ENCODE results near the gene GRIK2. TPM values are rescaled to one million over a fixed set of nuclear protein-coding genes. Genes with fewer than 3 reads are reported as not detected.

The GRIK2 gene
- total RNA-seq, 1 experiment from 2014 or later, result 0.29 TPM

GRCh38 chr6:102015431-102015830 is 621.9 kb downstream of the GRIK2 start:
- ChIA-PET CTCF (no interaction called here), POLR2A (no interaction called here)
- Mint-ChIP-seq H3K9me3 (ENCODE audit: unreplicated experiment) (no peaks in the 10 kb centered on the region), H3K27ac (ENCODE audit: unreplicated experiment) (no peak overlapping the region), H3K4me1 (ENCODE audit: low read depth, unreplicated experiment) (no peaks in the 10 kb centered on the region), H3K27me3 (ENCODE audit: insufficient read depth, unreplicated experiment) (no peaks in the 10 kb centered on the region), H3K4me3 (ENCODE audit: unreplicated experiment) (no peak overlapping the region), H3K36me3 (ENCODE audit: insufficient read depth, unreplicated experiment) (no peaks in the 10 kb centered on the region)
- no peaks in the 10 kb centered on the region for H3K36me3 ChIP-seq (ENCODE audit: control insufficient read depth, insufficient read depth, low read length)
- H3K4me1 ChIP-seq, result no peaks in the 10 kb centered on the region
- DNase-seq, result peak in 1 of 2 experiments; percentile 17
- H3K27me3 ChIP-seq (replicated peaks; ENCODE audit: control insufficient read depth, insufficient read depth, low read length), result no peaks in the 10 kb centered on the region
- BruUV-seq (replicated peaks), result no TSS peak
- no peak overlapping the region for H3K4me3 ChIP-seq (ENCODE audit: low read depth, low read length)
- intact Hi-C loops (cut with micrococcal nuclease; ENCODE audit: unreplicated experiment), result loop anchor here (5.0 kb wide), 1 partner anchor 73 kb away; no protein-coding TSS in a partner anchor
- no peak for TF ChIP-seq CTCF (IDR thresholded peaks at IDR 0.05; ENCODE audit: insufficient read depth in 1 of 2, low read depth in 1 of 2, low read length in 1 of 2, severe bottlenecking in 1 of 2, unreplicated experiment in 1 of 2)
- no peaks in the 10 kb centered on the region for H3K9me3 ChIP-seq

DNA sequence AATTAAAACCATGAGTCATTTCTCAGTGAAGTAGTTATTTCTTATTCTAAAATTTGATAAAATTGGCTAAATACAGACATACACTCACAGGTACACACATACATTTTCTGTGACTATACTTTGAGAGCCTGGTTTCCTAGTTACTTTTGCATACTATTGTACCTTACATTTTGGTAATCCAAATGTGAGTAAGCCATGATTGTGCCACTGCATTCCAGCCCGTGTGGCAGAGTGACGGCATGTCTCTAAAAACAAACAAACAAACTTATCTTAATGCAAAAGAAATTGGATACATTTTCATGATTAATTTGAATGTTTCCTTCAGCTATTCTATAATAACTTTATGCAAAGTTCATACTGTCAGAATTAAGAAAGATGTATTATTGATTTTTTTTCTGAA is 628.8 kb downstream of the GRIK2 start:
- Histone ChIP-seq H3K27me3 (replicated peaks; ENCODE audit: control insufficient read depth, insufficient read depth, low read length) (no peaks in the 10 kb centered on the region), H3K9me3 (no peaks in the 10 kb centered on the region), H3K36me3 (ENCODE audit: control insufficient read depth, insufficient read depth, low read length) (no peaks in the 10 kb centered on the region), H3K4me1 (no peaks in the 10 kb centered on the region), H3K4me3 (ENCODE audit: low read depth, low read length) (no peak overlapping the region)
- no peak for TF ChIP-seq CTCF (IDR thresholded peaks at IDR 0.05; ENCODE audit: insufficient read depth in 1 of 2, low read depth in 1 of 2, low read length in 1 of 2, severe bottlenecking in 1 of 2, unreplicated experiment in 1 of 2)
- ChIA-PET POLR2A (no interaction called here), CTCF (no interaction called here)
- BruUV-seq (replicated peaks), result no TSS peak
- Mint-ChIP-seq H3K9me3 (ENCODE audit: unreplicated experiment) (no peaks in the 10 kb centered on the region), H3K4me3 (ENCODE audit: unreplicated experiment) (no peak overlapping the region), H3K27me3 (ENCODE audit: insufficient read depth, unreplicated experiment) (no peaks in the 10 kb centered on the region), H3K27ac (ENCODE audit: unreplicated experiment) (no peak overlapping the region), H3K4me1 (ENCODE audit: low read depth, unreplicated experiment) (no peaks in the 10 kb centered on the region), H3K36me3 (ENCODE audit: insufficient read depth, unreplicated experiment) (no peaks in the 10 kb centered on the region)
- intact Hi-C loops (cut with micrococcal nuclease; ENCODE audit: unreplicated experiment), result no loop called here
- DNase-seq, result no peak

DNA sequence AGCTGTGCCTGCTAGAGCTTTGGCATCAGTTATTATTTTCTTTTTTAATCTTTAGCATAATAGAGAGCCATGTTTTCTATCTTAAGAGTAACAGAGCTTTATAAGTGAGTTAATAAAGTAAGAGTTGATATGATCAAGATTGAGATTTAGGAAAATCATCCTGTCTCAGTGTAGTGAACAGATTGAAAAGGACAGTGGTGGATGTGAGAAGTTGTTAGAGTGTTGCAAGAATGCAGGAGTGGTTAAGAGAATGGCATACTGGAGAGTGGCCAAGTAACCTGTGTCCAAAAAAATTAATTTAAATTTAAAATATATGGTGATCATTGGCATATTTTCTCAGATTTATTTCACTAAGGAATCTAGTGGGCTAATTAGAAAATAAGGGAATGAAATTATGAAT is 629.3 kb downstream of the GRIK2 start:
- H3K27me3 ChIP-seq (replicated peaks; ENCODE audit: control insufficient read depth, insufficient read depth, low read length), result no peaks in the 10 kb centered on the region
- H3K4me1 ChIP-seq, result no peaks in the 10 kb centered on the region
- no peaks in the 10 kb centered on the region for H3K9me3 ChIP-seq
- H3K4me3 Mint-ChIP-seq (ENCODE audit: unreplicated experiment), result no peak overlapping the region
- H3K36me3 Mint-ChIP-seq (ENCODE audit: insufficient read depth, unreplicated experiment), result no peaks in the 10 kb centered on the region
- no peaks in the 10 kb centered on the region for H3K4me1 Mint-ChIP-seq (ENCODE audit: low read depth, unreplicated experiment)
- CTCF ChIA-PET, result no interaction called here
- BruUV-seq (replicated peaks), result no TSS peak
- no peak for DNase-seq
- H3K9me3 Mint-ChIP-seq (ENCODE audit: unreplicated experiment), result no peaks in the 10 kb centered on the region
- no peaks in the 10 kb centered on the region for H3K27me3 Mint-ChIP-seq (ENCODE audit: insufficient read depth, unreplicated experiment)
- no peak overlapping the region for H3K4me3 ChIP-seq (ENCODE audit: low read depth, low read length)
- H3K27ac Mint-ChIP-seq (ENCODE audit: unreplicated experiment), result no peak overlapping the region
- intact Hi-C loops (cut with micrococcal nuclease; ENCODE audit: unreplicated experiment), result no loop called here
- POLR2A ChIA-PET, result no interaction called here
- H3K36me3 ChIP-seq (ENCODE audit: control insufficient read depth, insufficient read depth, low read length), result no peaks in the 10 kb centered on the region
- no peak for TF ChIP-seq CTCF (IDR thresholded peaks at IDR 0.05; ENCODE audit: insufficient read depth in 1 of 2, low read depth in 1 of 2, low read length in 1 of 2, severe bottlenecking in 1 of 2, unreplicated experiment in 1 of 2)
